Hepatocyte (in vitro differentiated cells): ENCODE data around the gene ADGRG4.

ENCODE experiments used
- CTCF ChIP-seq: fragments of 200-600 bp; sonication (generic); IDR thresholded peaks from 2 replicates; pipeline ENCODE4 v1.5.1; 2016; ENCODE audit warnings: antibody characterized with exemption, mild to moderate bottlenecking; ENCODE audit not compliant: poor library complexity
- EZH2 ChIP-seq: fragments of 200-600 bp; sonication (generic); IDR thresholded peaks from 2 replicates; pipeline ENCODE4 v1.6.1; 2016; ENCODE audit warnings: antibody characterized with exemption, mild to moderate bottlenecking, borderline replicate concordance

GRCh38 chrX:136380010-136380769 is 79.4 kb downstream of the ADGRG4 start:
- TF ChIP-seq CTCF (no peak), EZH2 (no peak)
